ENCODE data around the gene LIX1.

Gene LIX1

DNA sequence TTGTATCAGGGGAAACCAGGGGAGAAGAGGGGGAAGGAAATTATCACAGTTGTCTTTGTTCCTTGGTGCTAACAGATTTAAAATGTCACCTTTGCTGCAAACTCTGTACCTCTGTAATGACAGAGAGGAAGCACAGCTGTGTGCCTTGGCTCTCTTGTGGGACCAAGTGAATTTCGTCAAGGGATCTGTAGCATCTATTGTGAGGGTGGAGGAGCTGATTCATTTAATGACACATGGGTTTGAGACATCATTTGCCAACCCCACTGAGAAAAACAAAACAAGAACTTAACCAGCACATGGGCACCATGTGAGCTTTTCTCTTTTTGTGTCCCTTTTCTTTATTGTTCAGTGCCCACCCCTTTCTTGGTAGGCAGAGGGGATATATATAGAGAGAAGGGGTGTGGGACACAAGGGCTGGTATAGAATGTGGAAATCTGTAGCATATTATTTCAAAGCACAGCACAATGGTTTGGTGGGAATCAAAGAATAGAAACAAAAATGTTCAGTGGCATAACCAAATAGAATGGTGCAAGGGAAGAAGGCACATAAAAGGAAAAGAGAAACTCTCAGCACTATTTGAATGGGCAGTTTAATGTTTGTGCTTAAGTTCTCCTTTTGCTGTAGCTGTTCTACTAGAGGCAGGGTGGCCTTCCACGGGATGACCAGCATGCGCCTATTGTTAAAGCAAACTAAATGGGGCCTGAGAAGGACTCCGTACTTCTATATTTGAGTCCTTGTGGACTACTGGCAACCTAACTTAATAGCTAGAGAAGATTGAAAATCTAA lies 63.3 kb downstream of the LIX1 start:
- in situ Hi-C loops (cut with MboI; ENCODE audit: low sequenced_read_pairs) = no loop called here

DNA sequence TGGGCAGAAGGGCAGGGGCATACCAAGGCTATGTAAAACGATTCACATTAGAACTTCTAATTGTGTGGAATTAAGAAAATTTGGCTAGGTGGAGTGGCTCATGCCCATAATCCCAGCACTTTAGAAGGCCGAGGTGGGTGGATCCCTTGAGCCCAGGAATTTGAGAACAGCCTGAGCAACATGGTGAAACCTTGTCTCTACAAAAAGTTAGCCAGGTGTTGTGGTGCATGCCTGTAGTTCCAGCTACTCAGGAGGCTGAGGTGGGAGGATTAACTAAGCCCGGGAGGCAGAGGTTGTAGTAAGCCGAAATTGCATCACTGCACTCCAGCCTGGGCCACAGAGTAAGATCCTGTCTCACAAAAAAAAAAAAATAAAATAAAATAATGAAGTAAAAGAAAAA lies 65.2 kb downstream of the LIX1 start:
- in situ Hi-C loops (cut with MboI; ENCODE audit: low sequenced_read_pairs) = no loop called here

DNA sequence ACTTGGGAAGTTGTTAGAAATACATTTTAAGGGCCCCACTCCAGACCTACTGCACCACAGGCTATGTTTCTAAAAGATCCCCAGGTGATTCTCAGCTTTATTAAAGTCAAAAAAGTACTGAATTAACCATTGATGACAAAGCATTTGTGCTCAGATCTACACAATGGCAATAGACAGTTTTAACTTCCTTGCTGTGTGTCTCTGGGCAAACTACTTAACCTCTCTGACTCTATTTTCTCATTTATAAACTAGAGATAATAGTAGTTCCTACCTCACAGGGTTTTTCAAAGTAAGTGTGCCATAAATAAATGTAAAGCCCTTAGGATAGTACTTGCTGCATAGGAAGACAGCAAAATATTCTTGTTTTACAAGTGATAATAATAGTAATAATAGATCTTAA lies 66.3 kb downstream of the LIX1 start:
- in situ Hi-C loops (cut with MboI; ENCODE audit: low sequenced_read_pairs) = no loop called here

DNA sequence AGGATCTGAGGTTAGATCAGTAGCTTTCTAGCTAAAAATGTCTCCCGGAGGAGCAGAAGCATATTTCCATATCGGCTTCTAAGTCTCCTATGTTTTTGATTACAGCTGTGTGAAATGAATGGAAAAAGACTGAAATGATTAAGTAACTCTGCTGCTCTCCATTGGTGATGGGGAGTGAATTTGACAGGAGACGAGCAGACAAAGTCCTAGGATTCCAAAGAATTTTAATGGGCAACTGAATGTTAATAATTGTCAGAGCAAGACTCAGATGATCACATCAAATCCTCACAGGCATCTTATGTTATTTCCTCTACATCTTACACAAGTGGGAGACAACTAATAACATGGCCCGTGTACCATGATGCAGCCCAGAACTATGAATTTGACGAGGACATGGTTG lies 66.8 kb downstream of the LIX1 start:
- in situ Hi-C loops (cut with MboI; ENCODE audit: low sequenced_read_pairs) = no loop called here

DNA sequence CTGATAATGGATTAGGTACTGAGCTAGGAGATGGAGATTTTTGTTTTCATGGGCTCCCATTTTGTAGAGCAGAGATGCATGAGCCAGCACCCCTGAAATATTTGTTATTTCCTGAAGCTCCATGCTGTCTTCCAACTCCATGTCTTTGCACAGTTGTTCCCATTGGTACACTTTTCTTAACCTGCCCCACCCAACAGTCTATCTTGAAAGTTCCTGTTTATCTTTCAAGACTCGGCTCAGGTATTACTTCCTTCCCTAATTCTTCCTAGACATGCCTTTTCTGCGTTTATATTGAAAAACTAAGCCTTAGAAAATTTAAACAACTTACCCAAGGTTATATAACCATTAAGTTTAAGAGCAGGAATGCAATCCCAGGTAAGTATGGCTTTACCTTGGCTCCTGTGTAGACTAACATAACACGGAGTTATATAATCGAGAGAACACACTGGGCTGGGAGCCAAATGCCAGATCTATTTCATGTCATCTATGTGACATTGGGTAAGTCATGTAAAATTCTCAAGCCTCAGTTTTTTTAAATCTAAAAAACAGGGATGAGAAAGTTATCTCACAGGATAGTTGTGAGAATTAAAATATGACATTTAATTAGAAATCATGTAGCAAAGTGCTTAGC lies 67.4 kb downstream of the LIX1 start:
- in situ Hi-C loops (cut with MboI; ENCODE audit: low sequenced_read_pairs) = no loop called here

DNA sequence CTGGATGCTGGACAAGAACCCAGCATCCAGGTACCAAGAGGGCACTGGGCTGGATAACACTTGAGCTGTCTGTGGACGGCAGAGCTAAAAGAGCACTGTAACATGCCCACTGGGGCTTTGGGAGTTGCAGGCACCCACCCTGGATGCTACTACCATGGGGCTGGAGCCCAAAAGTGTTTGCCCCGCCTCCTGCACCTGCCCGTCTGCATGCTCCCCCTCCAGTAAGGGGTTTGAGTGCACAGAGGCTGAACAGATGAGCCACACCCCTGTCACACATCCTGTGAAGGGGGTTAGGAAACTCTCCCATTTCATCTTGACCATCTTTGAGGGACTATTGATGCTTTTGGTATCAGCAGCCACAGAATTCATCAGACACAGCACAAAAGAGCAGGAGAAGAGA lies 69.0 kb downstream of the LIX1 start:
- in situ Hi-C loops (cut with MboI; ENCODE audit: low sequenced_read_pairs) = no loop called here

DNA sequence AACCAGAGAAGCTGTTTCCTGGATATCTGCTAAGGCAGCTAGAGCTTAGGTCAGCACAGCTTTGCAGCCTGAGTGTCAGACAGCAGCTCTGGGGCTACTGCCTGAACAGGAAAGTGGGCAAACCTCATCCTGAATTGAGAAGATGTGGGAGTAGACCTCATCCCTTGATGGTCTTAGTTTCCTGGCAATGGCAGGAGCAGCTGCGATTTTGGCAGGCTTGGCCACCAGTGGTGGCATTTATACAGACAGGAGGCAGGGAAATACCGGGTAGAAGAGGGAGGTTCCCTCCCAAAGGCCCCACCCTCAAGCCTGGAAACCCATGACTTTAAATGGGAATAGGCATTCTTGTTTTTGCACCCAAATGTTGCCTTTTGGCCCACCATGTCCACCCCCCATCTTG lies 69.7 kb downstream of the LIX1 start:
- in situ Hi-C loops (cut with MboI; ENCODE audit: low sequenced_read_pairs) = no loop called here

DNA sequence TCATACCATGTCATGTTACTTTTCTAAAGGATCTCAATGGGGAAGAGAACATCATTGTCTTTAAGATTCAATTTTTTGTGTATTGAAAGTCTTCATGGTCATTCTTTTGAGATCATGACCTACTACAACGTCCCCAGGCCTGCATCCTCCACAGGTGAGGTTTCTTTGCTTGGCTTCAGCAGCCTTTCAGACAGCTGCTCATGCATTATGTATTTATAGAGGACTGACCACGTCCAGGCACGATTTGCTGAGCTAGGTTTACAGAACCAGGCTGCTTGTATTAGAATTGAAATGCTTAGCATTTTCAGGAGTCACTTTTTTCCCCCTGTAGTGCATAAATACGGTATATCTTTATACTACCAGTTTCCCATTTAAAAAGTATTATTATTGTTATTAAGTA lies 70.4 kb downstream of the LIX1 start:
- in situ Hi-C loops (cut with MboI; ENCODE audit: low sequenced_read_pairs) = no loop called here

DNA sequence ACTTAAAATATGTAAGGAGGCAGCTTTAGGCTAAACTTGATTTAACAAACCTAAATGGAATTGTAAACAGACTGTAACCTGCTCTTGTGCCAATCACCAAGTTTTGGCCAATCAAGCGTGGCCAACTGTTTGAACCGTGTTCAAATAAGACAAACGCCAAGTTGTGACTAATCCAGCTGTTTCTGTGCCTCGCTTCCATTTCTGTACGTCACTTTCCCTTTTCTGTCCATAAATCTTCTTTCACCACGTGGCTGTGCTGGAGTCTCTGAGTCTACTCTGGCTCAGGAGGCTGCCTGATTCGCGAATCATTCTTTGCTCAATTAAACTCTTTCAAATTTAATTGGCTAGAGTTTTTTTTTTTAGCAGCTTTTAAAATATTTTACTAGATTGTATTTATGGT lies 71.3 kb downstream of the LIX1 start:
- in situ Hi-C loops (cut with MboI; ENCODE audit: low sequenced_read_pairs) = no loop called here

DNA sequence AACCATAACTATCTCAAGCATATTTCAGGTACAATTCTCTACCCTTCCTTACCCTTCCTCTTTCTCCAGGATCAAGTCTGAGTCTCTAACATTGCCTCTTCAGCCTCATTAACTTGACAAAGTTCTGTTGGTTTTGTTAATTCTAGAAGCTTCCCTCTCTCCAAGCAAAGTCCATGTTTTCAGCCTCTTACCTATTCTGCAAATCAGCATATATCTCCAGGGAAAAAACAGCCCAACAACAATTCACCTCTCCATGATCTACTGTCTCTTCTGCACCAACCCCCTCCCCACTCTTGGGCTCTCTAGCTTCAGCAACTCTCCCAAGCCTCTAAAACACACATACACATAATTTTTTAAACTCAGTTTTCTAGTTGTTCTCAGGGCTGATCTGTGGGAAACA lies 72.2 kb downstream of the LIX1 start:
- in situ Hi-C loops (cut with MboI; ENCODE audit: low sequenced_read_pairs) = no loop called here

DNA sequence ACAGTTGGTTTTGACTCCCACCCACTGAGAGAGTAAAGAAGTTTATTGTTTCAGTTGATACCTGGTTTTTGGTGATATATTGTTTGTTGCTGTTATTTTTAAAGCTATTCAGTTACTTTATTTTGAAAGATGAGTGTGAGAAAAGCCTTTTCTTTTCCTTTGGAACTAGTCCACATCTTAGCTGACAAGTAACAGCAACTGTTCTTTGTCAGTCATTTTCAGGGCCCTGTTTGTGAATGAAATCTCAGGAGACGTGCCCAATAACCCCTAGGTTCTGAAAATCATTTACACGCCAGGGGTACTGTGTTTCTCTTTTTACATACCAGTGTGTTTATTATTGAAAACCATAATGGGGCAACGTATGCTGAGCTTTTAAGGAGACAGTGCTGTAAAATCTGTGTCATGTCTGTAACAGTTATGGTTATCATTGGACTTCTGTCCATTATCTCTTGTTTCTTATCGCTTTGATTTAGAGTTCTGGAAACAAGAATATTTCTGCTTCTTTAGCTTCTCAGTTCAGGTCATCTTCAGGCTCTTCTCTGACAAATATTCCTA lies 75.0 kb downstream of the LIX1 start:
- in situ Hi-C loops (cut with MboI; ENCODE audit: low sequenced_read_pairs) = no loop called here

DNA sequence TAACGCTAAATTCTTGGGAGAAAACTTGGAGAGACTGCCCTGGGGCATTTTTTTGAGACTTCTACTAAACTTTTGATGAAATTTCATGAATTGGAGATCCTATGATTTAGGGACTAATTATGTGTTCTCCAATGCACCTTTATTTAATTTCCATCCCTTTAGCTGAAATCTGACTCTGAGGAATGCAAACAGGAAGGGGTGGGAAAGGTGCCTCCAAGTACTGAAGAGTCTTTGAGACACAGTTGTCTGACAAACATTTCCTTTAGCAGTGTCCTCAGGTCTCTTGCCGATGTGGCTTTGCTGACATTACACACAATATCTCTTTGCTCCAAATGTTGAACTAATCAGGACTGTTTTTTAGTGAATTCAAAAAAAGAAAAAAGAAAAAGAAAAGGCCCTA lies 76.9 kb downstream of the LIX1 start:
- in situ Hi-C loops (cut with MboI; ENCODE audit: low sequenced_read_pairs) = no loop called here

DNA sequence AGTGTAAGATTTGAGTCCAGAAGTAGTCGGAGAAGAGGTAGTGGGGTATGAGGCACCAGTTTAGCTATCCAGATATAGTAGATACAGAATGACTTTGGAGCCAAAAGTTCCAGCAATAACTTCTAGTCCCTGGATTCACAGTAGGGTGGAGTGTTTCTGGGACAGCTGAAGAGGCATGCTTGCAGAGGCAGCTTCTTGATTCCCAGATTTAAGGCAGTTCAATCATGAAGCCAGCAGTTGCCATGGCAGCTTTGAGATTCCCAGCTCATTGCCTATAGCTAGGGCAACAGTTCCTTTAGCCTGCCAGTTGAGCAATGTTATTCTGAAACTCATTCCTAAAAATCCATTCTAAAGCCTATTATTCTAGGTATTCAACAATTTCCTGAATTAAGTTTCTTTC lies 79.2 kb downstream of the LIX1 start:
- in situ Hi-C loops (cut with MboI; ENCODE audit: low sequenced_read_pairs) = no loop called here

DNA sequence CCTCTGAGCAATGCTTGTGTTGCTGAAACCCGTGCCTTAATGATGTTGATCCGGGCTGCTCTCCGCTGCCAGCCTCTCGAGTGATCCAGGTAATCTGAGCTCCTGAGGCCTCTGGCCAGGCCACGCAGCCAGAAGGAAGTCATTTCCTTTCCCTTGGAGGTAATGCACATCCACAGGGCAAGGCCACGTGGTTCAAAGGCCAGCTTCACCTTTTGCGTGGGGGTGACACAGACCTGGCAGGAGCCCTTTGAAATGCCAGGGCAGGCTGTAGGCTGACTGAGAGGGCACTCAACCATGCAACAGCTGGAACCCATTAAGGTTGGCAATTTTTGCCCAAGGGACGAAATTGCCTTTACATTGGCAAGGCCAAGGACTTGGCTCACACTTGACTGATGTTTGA lies 80.4 kb downstream of the LIX1 start:
- in situ Hi-C loops (cut with MboI; ENCODE audit: low sequenced_read_pairs) = no loop called here

DNA sequence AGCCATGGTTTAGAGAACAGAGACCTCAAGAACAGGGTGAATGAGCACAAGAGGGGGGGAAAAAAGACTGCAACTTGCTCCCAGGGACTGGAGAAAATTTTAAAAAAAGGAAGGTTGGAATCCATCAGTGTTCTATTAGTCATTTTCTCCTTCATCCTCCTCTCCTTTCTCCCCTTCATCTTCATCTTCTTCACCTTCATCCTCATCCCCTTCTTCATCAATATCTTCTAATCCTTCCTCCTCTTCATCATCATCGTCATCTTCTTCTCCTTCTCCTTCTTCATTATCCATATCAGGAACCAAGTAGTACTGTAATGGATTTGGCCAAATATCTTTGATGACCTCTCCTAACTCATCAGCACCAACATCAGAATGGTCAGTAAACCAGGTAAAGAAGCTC lies 86.1 kb downstream of the LIX1 start:
- in situ Hi-C loops (cut with MboI; ENCODE audit: low sequenced_read_pairs) = no loop called here

DNA sequence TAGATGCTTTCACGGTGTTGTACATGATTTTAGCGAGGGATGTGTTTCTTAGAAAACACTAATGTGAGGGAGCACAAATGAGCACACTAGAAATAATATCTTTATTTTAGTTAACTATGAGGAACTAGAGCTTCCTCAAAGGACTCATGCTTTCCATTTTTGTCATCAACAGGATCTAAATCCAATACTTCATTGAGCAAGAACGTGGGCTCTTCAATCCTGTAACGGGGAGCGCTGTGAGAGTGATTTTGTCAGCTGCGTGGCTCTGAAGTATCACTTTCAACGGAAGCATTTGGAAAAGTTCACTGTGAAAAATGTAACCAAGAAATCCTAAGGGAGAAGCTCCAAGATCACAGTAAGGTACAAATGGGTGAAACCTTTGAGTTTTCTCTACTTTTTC lies 93.2 kb downstream of the LIX1 start:
- in situ Hi-C loops (cut with MboI; ENCODE audit: low sequenced_read_pairs) = no loop called here

DNA sequence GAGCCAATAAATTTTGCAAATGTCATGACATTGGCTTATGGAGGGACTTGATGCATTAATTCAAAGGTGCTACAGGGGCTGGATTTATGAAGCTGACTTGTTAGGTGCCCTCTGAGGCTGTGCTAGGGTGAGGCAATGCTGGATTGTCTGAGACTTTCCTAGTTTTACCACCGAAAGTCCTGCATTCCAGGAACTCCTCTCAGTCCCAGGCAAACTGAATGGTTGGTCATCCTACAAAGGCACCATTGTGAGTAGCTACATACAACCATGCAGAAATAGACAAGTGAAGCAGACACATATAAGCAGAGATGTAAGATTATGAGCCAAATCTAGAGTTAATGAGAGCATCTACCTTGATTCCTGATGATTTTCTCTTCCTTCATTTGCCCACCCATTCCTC lies 95.3 kb downstream of the LIX1 start:
- in situ Hi-C loops (cut with MboI; ENCODE audit: low sequenced_read_pairs) = no loop called here

DNA sequence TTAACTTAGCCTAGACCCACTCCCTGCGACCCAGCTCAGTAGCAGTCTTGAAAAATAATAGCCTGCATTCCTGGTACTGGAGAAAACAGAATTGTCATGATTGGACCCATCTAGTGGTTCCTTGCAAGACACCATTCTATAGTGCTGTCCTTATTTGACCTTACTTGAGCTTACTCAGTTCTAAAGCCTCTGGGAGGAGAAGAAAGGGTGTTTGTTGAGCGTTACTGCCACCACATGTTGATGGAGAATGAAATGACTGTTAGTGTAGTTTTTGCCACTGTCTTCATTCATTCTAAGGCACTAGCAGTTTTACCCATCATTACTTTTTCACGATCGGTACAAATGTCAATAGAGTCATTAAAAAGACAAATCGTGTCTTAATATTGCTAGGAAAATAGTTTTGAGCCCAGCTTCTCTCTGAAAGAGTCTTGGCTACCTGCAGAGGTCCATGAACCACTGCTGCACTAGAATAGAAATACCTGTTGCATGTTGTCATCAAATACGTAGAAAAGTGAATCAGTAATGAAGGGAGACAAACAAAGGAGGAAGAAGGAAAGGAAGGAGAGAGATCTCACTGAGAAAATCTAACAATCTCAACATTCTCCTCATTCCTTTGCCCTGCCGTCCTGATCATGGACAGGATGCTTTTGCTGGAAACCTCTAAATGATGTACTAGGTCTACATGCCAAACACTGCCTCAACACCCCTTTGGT lies 96.0 kb downstream of the LIX1 start:
- in situ Hi-C loops (cut with MboI; ENCODE audit: low sequenced_read_pairs) = no loop called here

DNA sequence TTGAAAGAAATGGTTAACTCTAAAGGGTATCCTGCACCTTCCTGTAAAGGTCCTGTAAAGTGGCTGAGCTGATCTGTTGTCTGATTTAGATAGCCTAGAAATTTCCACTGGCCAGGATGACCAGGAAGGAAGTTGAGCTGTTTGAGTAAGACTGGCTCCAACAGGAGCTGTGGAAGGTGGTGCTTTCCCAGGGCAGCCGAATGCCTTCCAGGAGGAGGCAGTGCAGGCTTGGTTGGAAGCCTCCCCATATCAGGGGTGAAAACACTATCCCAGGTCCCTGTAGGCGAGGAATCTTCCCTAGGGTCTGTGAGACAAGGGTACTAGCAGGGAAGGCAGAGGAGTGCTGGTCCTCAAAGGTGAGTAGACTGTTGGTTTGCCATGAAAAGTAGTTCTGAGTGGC lies 98.4 kb downstream of the LIX1 start:
- in situ Hi-C loops (cut with MboI; ENCODE audit: low sequenced_read_pairs) = no loop called here

DNA sequence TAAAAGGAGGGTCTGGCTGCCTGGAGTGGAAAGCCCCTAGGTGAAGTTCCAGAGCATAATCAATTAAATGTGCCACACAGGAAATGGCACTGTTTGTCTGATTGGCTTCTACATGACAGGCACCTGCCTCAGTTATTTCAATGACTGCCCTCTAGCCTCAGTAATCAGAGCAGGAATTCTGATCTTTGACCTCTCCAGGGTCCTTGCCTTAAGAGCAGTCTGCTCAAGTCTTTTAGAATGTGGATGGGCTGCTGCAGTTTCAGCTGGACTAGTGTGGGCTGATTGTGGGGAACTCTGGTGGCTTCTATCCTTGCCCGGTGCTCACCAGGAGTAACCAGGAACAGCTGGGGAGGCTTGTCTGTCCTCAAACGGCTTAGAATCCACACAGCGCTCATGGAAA lies 98.9 kb downstream of the LIX1 start:
- in situ Hi-C loops (cut with MboI; ENCODE audit: low sequenced_read_pairs) = no loop called here

DNA sequence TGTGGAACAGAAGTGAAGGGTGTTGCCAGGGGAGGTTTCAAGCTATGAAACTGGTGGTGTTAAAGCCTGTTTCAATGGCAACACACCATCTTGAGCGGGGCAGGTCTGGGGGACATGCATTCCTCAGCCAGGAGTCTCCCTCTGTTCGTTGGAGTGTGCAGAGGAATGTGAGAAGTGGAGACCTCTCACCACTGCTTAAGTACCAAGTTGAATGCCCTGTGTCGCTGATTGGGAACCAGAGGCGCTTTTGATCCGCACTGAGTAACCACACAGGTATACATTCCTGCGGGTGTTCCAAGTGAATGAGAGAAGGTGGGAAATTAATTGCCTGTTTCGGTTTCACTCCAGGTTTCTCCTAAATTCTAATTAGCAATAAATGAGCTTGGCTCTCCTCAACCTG lies 99.4 kb downstream of the LIX1 start:
- in situ Hi-C loops (cut with MboI; ENCODE audit: low sequenced_read_pairs) = no loop called here

Data from HL-60/S4 treated with retinoic acid at 250 ng/mL for 4 days and 3 days (cell line).